Smooth muscle cell (in vitro differentiated cells): Measurements from ENCODE around the gene NKD2. TPM values are rescaled to one million over a fixed set of nuclear protein-coding genes. Genes with fewer than 3 reads are reported as not detected.

Experiments
- DNase-seq: peaks from one replicate; lab custom pipeline; 2025; ENCODE audit not compliant: unreplicated experiment; lab: John Stamatoyannopoulos, UW
- H2AFZ ChIP-seq: fragments of 200-600 bp; sonication (generic); 2 replicates; pipeline ENCODE4 v1.6.0; 2016; ENCODE audit warnings: antibody characterized with exemption, low read depth, mild to moderate bottlenecking
- H3F3A ChIP-seq: fragments of 200-600 bp; sonication (generic); 2 replicates; pipeline ENCODE4 v1.6.0; 2017; ENCODE audit warnings: antibody characterized with exemption, low read depth
- H3K27ac ChIP-seq: fragments of 200-600 bp; sonication (generic); 2 replicates; pipeline ENCODE4 v1.5.1; 2016; ENCODE audit warnings: low read depth, mild to moderate bottlenecking
- H3K27me3 ChIP-seq: fragments of 200-600 bp; sonication (generic); 2 replicates; pipeline ENCODE4 v1.6.1; 2016; ENCODE audit warnings: low read depth, mild to moderate bottlenecking
- H3K36me3 ChIP-seq: fragments of 200-600 bp; sonication (generic); 2 replicates; pipeline ENCODE4 v1.5.1; 2016; ENCODE audit warnings: low read depth
- H3K4me1 ChIP-seq: fragments of 200-600 bp; sonication (generic); 2 replicates; pipeline ENCODE4 v1.5.1; 2016; ENCODE audit warnings: low read depth
- H3K4me2 ChIP-seq: fragments of 200-600 bp; sonication (generic); 2 replicates; pipeline ENCODE4 v1.6.0; 2016; ENCODE audit warnings: mild to moderate bottlenecking
- H3K4me3 ChIP-seq: fragments of 200-600 bp; sonication (generic); 2 replicates; pipeline ENCODE4 v1.5.1; 2016; ENCODE audit warnings: mild to moderate bottlenecking
- H3K79me2 ChIP-seq: fragments of 200-600 bp; sonication (generic); 2 replicates; pipeline ENCODE4 v1.6.0; 2016; ENCODE audit warnings: low read depth, mild to moderate bottlenecking
- H3K9ac ChIP-seq: fragments of 200-600 bp; sonication (generic); 2 replicates; pipeline ENCODE4 v1.6.0; 2016; ENCODE audit warnings: low read depth
- H3K9me3 ChIP-seq: fragments of 200-600 bp; sonication (generic); replicated peaks from 2 replicates; pipeline ENCODE4 v1.5.1; 2016; ENCODE audit warnings: low read depth
- H4K20me1 ChIP-seq: fragments of 200-600 bp; sonication (generic); 2 replicates; pipeline ENCODE4 v1.6.0; 2016; ENCODE audit warnings: low read depth
- WGBS: methylation state at CpG from one replicate; pipeline ENCODE4 v1.1.7; 2016; ENCODE audit warnings: low lambda C conversion rate; 5-methylcytosine and 5-hydroxymethylcytosine counted together
- polyA plus RNA-seq: library from polyadenylated mRNA; unstranded; fragments of >200 nt; fragmentation: Nextera tagmentation; extraction: Ambion mirVana; gene quantifications from 2 replicates; pipeline ENCODE4 v1.2.1, GENCODE V29; 2016
- total RNA-seq: library from RNA; depleted of rRNA; stranded (reverse); fragments of >200 nt; gene quantifications from 2 replicates; pipeline ENCODE4 v1.2.3, GENCODE V29; 2014
- TF ChIP-seq, protein P1 (sequence below): fragments of 200-600 bp; sonication (generic); IDR thresholded peaks from 2 replicates; pipeline ENCODE4 v1.5.1; 2017; ENCODE audit warnings: borderline replicate concordance, mild to moderate bottlenecking, antibody characterized with exemption; ENCODE audit not compliant: insufficient read depth, poor library complexity, severe bottlenecking

NKD2 gene
- total and polyA plus RNA-seq, 2 experiments from 2014 or later = 32.5 to 122 TPM

DNA sequence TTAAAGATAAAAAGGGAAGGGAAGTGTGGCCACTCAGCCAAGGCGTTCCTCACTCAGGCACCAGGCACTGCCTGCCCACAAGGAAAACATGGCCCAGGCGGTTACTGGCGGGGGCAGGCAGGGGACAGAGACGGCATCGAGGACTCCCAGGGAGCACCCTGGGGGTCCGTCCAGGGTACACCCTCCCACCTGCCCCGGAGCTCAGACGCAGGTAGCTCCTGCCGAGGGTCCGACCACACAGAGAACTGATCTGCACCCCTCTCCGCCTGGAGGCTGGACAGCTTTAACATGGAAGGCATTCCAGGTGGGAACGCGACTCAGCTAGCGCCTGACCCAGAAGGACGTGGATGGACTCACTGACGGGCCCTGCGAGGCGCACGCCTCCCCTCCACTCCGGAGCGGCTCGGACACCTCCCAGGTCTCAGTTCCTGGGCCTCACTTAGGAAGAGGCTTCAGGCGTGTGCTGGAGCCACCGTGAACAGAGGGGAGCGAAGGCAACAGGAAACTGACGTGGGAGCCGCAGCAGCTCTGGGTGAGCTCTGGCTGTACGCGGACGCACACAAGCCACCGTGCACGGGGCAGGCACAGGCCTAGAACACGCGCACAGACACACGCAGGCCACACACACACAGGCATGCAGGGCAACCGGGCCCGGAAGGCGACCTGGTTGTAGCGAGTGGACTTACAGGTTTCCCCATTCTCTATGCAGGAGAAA is 47.5 kb downstream of the NKD2 start:
- TF ChIP-seq, protein P1, sequence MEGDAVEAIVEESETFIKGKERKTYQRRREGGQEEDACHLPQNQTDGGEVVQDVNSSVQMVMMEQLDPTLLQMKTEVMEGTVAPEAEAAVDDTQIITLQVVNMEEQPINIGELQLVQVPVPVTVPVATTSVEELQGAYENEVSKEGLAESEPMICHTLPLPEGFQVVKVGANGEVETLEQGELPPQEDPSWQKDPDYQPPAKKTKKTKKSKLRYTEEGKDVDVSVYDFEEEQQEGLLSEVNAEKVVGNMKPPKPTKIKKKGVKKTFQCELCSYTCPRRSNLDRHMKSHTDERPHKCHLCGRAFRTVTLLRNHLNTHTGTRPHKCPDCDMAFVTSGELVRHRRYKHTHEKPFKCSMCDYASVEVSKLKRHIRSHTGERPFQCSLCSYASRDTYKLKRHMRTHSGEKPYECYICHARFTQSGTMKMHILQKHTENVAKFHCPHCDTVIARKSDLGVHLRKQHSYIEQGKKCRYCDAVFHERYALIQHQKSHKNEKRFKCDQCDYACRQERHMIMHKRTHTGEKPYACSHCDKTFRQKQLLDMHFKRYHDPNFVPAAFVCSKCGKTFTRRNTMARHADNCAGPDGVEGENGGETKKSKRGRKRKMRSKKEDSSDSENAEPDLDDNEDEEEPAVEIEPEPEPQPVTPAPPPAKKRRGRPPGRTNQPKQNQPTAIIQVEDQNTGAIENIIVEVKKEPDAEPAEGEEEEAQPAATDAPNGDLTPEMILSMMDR = no peak
- Histone ChIP-seq H3F3A (no peaks in the 10 kb centered on the region), H3K9ac (no peak overlapping the region), H3K27me3 (no peaks in the 10 kb centered on the region), H2AFZ (no peak overlapping the region), H3K27ac (no peak overlapping the region), H3K9me3 (no peaks in the 10 kb centered on the region), H3K36me3 (no peaks in the 10 kb centered on the region), H4K20me1 (no peaks in the 10 kb centered on the region), H3K4me2 (no peak overlapping the region), H3K4me1 (no peaks in the 10 kb centered on the region), H3K79me2 (no peaks in the 10 kb centered on the region), H3K4me3 (no peak overlapping the region)
- 96% methylated on average over 39 of the region's 39 CpGs for WGBS
- DNase-seq = no peak

DNA sequence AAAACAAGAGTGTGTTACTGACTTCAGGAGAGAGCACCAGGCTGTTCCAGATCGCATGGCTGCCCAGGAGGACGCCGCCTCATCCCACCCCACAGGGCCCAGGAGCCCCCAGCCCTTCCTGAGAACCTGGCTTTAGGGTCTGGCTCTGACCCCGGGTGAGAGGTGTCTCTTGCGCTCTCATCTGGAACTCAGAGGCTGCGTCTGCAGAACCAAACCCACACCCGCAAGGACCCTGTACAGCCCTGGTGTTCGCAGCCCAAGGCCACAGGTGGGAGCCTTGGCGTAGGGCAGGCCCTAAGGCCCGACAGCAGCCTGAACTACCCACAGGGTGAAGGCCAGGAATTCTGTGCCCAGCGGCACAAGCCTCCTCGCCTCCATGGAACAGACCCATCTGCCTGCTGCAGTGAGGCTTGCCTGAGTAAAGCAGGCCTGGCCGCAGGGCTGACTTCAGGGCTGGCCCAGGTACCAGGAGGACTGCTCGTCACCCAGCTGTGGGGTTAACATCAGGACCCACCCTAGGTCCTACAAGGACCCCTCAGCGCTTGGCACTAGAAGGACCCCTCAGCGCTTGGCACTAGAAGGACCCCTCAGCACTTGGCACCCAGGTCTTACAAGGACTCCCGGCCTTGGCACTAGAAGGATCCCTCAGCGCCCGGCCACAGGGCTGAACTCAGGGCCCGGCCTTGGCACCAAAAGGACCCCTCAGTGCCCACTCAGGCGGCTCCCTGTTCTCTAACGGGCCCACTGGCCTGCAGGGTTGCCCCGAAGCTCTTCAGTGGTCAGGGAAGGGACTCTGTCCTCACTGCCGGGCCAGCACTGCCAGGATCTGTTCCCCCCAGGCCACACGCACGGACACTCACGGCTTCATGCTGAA is 48.2 kb downstream of the NKD2 start:
- TF ChIP-seq, protein P1 = no peak

DNA sequence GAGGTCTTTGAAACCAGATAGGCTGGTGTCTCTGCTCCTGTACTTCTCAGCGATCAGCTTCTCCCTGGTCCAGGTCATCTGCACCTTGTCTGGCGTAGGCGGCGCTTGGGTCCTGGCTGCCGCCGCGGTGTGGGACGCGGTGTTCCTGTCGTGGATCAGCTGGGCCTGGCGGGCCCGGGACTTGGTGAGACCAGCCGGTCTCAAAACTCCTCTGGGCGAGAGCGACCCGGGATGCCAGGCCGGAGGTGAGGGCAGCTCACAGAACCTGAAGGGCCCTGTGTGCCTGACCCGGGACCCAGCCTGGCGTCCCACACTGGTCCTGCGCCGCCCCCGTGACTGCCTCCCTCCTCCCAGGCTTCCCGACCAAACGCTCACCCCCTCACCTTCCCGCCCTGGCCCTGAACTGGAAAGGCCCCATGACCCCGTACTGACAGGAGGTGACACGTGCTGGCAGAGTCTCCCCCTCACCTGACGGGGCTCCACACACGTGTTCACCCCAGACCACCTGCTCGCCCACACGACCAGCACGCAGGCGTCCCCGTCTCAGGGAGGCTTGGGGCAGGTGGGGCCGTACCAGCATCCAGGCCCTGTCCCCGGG is 49.0 kb downstream of the NKD2 start:
- H2AFZ ChIP-seq = no peak overlapping the region
- H3K79me2 ChIP-seq = no peaks in the 10 kb centered on the region
- H3K27me3 ChIP-seq = no peaks in the 10 kb centered on the region
- H3K9me3 ChIP-seq = no peaks in the 10 kb centered on the region
- no peak overlapping the region for H3K4me2 ChIP-seq
- TF ChIP-seq, protein P1 = no peak
- no peaks in the 10 kb centered on the region for H3K36me3 ChIP-seq
- H4K20me1 ChIP-seq = no peaks in the 10 kb centered on the region
- H3K27ac ChIP-seq = no peak overlapping the region
- no peak overlapping the region for H3K4me3 ChIP-seq
- DNase-seq = no peak
- 92% methylated on average over 33 of the region's 36 CpGs for WGBS
- H3F3A ChIP-seq = no peaks in the 10 kb centered on the region
- H3K4me1 ChIP-seq = no peaks in the 10 kb centered on the region
- no peak overlapping the region for H3K9ac ChIP-seq

More for the DNA sequence above, 48.2 kb downstream of the NKD2 start:
- H3K4me2 ChIP-seq = no peak overlapping the region
- H3K36me3 ChIP-seq = no peaks in the 10 kb centered on the region
- no peaks in the 10 kb centered on the region for H3K4me1 ChIP-seq
- H3F3A ChIP-seq = no peaks in the 10 kb centered on the region
- H2AFZ ChIP-seq = no peak overlapping the region
- no peaks in the 10 kb centered on the region for H3K9me3 ChIP-seq
- DNase-seq = no peak
- no peak overlapping the region for H3K27ac ChIP-seq
- H3K27me3 ChIP-seq = no peaks in the 10 kb centered on the region
- H3K9ac ChIP-seq = no peak overlapping the region
- no peaks in the 10 kb centered on the region for H3K79me2 ChIP-seq
- 95% methylated on average over 27 of the region's 27 CpGs for WGBS
- H4K20me1 ChIP-seq = no peaks in the 10 kb centered on the region
- H3K4me3 ChIP-seq = no peak overlapping the region
